H1 (cell line): ENCODE results near the gene WNK2. TPM values are rescaled to one million over a fixed set of nuclear protein-coding genes. Genes with fewer than 3 reads are reported as not detected.

Source experiments
- CTCF ChIA-PET: fragments of 300-600 bp; sonication (Branson Sonifier 250); formaldehyde crosslinking; loops from one replicate; lab custom pipeline; 2021; ENCODE audit not compliant: partially characterized antibody; lab: Charles Lee
- POLR2A ChIA-PET: fragments of 300-600 bp; sonication (Branson Sonifier 250); formaldehyde crosslinking; loops from one replicate; lab custom pipeline; 2021; ENCODE audit warnings: inconsistent platforms; ENCODE audit not compliant: partially characterized antibody; lab: Charles Lee
- DNase-seq, 2 experiments: peaks; one replicate each; pipeline versions ENCODE4 v3.0.0 to v3.0.0-alpha.2; 2010 to 2022; ENCODE audit warnings: low spot score in 2 of 2, low read depth in 1 of 2, mixed read lengths in 1 of 2
- FAIRE-seq: peaks from 2 replicates; lab custom pipeline; 2011; peaks lifted over from hg19 to GRCh38; lab: Jason Lieb, UNC
- H2AFZ ChIP-seq: 2 replicates; pipeline ENCODE4 v1.8.1; 2012; ENCODE audit warnings: low read length, inconsistent platforms
- H2AK5ac ChIP-seq: 2 replicates; pipeline ENCODE4 v1.6.1; 2013; ENCODE audit warnings: low read depth, low read length
- H2BK120ac ChIP-seq: replicated peaks from 2 replicates; pipeline ENCODE3; 2013; ENCODE audit warnings: low read depth, low read length, inconsistent platforms
- H2BK12ac ChIP-seq: 2 replicates; pipeline ENCODE4 v1.6.1; 2013; ENCODE audit warnings: low read depth, low read length
- H2BK15ac ChIP-seq: 2 replicates; pipeline ENCODE4 v1.6.1; 2013; ENCODE audit warnings: low read length
- H2BK20ac ChIP-seq: 2 replicates; pipeline ENCODE4 v1.6.1; 2013; ENCODE audit warnings: low read length
- H2BK5ac ChIP-seq: 2 replicates; pipeline ENCODE4 v1.6.1; 2013; ENCODE audit warnings: low read depth, low read length
- H3K14ac ChIP-seq: 2 replicates; pipeline ENCODE4 v1.6.1; 2013; ENCODE audit warnings: inconsistent platforms; ENCODE audit not compliant: insufficient read length
- H3K18ac ChIP-seq: 2 replicates; pipeline ENCODE4 v1.6.1; 2013; ENCODE audit warnings: low read length; ENCODE audit errors: extremely low read depth
- H3K23ac ChIP-seq: 2 replicates; pipeline ENCODE4 v1.6.1; 2013; ENCODE audit warnings: inconsistent platforms; ENCODE audit not compliant: insufficient read length
- H3K23me2 ChIP-seq: 2 replicates; pipeline ENCODE4 v1.6.1; 2013; ENCODE audit warnings: low read depth, low read length
- H3K27ac ChIP-seq: 2 replicates; pipeline ENCODE4 v1.6.1; 2011; ENCODE audit warnings: low read depth, low read length, inconsistent platforms
- H3K27me3 ChIP-seq, 4 experiments: replicated peaks in 1 of 4; 1 replicate in 1 of 4; 2 replicates in 3 of 4; pipeline versions ENCODE4 v1.6.1 to v1.8.1; 2011 to 2013; ENCODE audit warnings: low read length in 3 of 4, mild to moderate bottlenecking in 3 of 4, inconsistent platforms in 2 of 4, mixed read lengths in 2 of 4, moderate library complexity in 1 of 4; ENCODE audit not compliant: control insufficient read depth in 3 of 4, insufficient read depth in 3 of 4; ENCODE audit errors: extremely low read depth in 1 of 4
- H3K36me3 ChIP-seq, 4 experiments: 2 replicates each; pipeline versions ENCODE4 v1.6.1 to v1.8.1; 2011 to 2013; ENCODE audit warnings: mild to moderate bottlenecking in 4 of 4, low read length in 3 of 4, moderate library complexity in 2 of 4, control low read depth in 1 of 4, inconsistent platforms in 1 of 4; ENCODE audit not compliant: insufficient read depth in 4 of 4, control insufficient read depth in 2 of 4
- H3K4ac ChIP-seq: replicated peaks from 2 replicates; pipeline ENCODE3; 2013; ENCODE audit warnings: low read length, low read depth, mixed read lengths, inconsistent platforms; ENCODE audit not compliant: insufficient read length
- H3K4me1 ChIP-seq, 4 experiments: replicated peaks in 1 of 4; 1 replicate in 1 of 4; 2 replicates in 3 of 4; pipeline versions ENCODE4 v1.6.1 to v1.8.1; 2011 to 2013; ENCODE audit warnings: low read length in 3 of 4, inconsistent platforms in 2 of 4, mixed read lengths in 1 of 4; ENCODE audit not compliant: insufficient read depth in 4 of 4, control insufficient read depth in 3 of 4
- H3K4me2 ChIP-seq, 2 experiments: 2 replicates each; pipeline versions ENCODE4 v1.6.1 to v1.8.1; 2011 to 2013; ENCODE audit warnings: low read depth in 2 of 2, low read length in 2 of 2, control low read depth in 1 of 2, inconsistent platforms in 1 of 2, mild to moderate bottlenecking in 1 of 2; ENCODE audit not compliant: insufficient read depth in 1 of 2
- H3K4me3 ChIP-seq, 4 experiments: fragments of 200-600, 300-600 bp in 1 of 4; sonication (generic), shearing (Covaris generic), sonication (Bioruptor Twin) in 1 of 4; 2 replicates each; pipeline versions ENCODE4 v1.5.1 to v1.8.1; 2011 to 2016; ENCODE audit warnings: low read length in 4 of 4, low read depth in 3 of 4, control low read depth in 2 of 4, inconsistent platforms in 2 of 4, mild to moderate bottlenecking in 2 of 4, mixed read lengths in 1 of 4, moderate library complexity in 1 of 4; ENCODE audit not compliant: insufficient read depth in 2 of 4; ENCODE audit errors: extremely low read depth in 1 of 4
- H3K56ac ChIP-seq: replicated peaks from 2 replicates; pipeline ENCODE3; 2013; ENCODE audit warnings: low read depth, mild to moderate bottlenecking, mixed read lengths, low read length, inconsistent platforms; ENCODE audit not compliant: insufficient read length
- H3K79me1 ChIP-seq: 2 replicates; pipeline ENCODE4 v1.6.1; 2013; ENCODE audit warnings: low read depth, low read length, control low read depth
- H3K79me2 ChIP-seq, 2 experiments: 2 replicates each; pipeline versions ENCODE4 v1.6.1 to v1.8.1; 2012 to 2013; ENCODE audit warnings: low read length in 2 of 2, mild to moderate bottlenecking in 2 of 2, inconsistent platforms in 1 of 2; ENCODE audit not compliant: insufficient read depth in 2 of 2, control insufficient read depth in 1 of 2
- H3K9ac ChIP-seq, 4 experiments: replicated peaks in 1 of 4; 1 replicate in 1 of 4; 2 replicates in 3 of 4; pipeline versions ENCODE4 v1.6.1 to v1.8.1; 2011 to 2013; ENCODE audit warnings: low read depth in 3 of 4, low read length in 3 of 4, control low read depth in 2 of 4, mild to moderate bottlenecking in 2 of 4, moderate library complexity in 2 of 4, inconsistent platforms in 1 of 4; ENCODE audit errors: extremely low read depth in 1 of 4
- H3K9me3 ChIP-seq, 2 experiments: 2 replicates each; pipeline versions ENCODE4 v1.6.1 to v1.8.1; 2012 to 2013; ENCODE audit warnings: mild to moderate bottlenecking in 2 of 2, moderate library complexity in 2 of 2, control low read depth in 1 of 2, inconsistent platforms in 1 of 2, low read depth in 1 of 2, low read length in 1 of 2, mixed read lengths in 1 of 2; ENCODE audit not compliant: insufficient read depth in 2 of 2
- H4K20me1 ChIP-seq, 2 experiments: replicated peaks in 1 of 2; 2 replicates each; pipeline versions ENCODE3 to v1.8.1; 2011 to 2013; ENCODE audit warnings: inconsistent platforms in 2 of 2, low read length in 2 of 2, mild to moderate bottlenecking in 1 of 2; ENCODE audit not compliant: insufficient read depth in 2 of 2, control insufficient read depth in 1 of 2
- H4K5ac ChIP-seq: 2 replicates; pipeline ENCODE4 v1.6.1; 2013; ENCODE audit warnings: low read length, low read depth, mixed read lengths, inconsistent platforms; ENCODE audit not compliant: insufficient read length
- H4K8ac ChIP-seq: 2 replicates; pipeline ENCODE4 v1.8.0; 2013; ENCODE audit warnings: mild to moderate bottlenecking, moderate library complexity, low read length, inconsistent platforms; ENCODE audit not compliant: insufficient read depth; ENCODE audit errors: extremely low read depth
- H4K91ac ChIP-seq: replicated peaks from 2 replicates; pipeline ENCODE3; 2013; ENCODE audit warnings: low read length, mixed read lengths, inconsistent platforms; ENCODE audit not compliant: insufficient read length
- GTF2F1 ChIP-seq: IDR thresholded peaks from 2 replicates; pipeline ENCODE4 v1.6.1; 2012; ENCODE audit warnings: low read depth, low read length, improper control_type of control experiment, borderline replicate concordance
- HDAC6 ChIP-seq: IDR thresholded peaks from one replicate; pipeline ENCODE4 v1.7.1; 2012; ENCODE audit warnings: low read depth, mild to moderate bottlenecking, inconsistent platforms, low read length, moderate library complexity
- KDM4A ChIP-seq: IDR thresholded peaks from one replicate; pipeline ENCODE4 v1.7.1; 2012; ENCODE audit warnings: low read depth, mild to moderate bottlenecking, moderate library complexity, low read length, inconsistent platforms; ENCODE audit not compliant: severe bottlenecking
- PHF8 ChIP-seq: fragments of 200-600 bp; sonication (generic); conservative IDR thresholded peaks from 2 replicates; pipeline ENCODE4 v1.7.1; 2012; ENCODE audit warnings: low read depth, mild to moderate bottlenecking, inconsistent platforms, low read length, moderate library complexity
- SAP30 ChIP-seq: fragments of 300-600 bp; sonication (generic); IDR thresholded peaks from 2 replicates; pipeline ENCODE4 v1.7.1; 2012; ENCODE audit warnings: low read length, moderate library complexity, mild to moderate bottlenecking, inconsistent platforms; ENCODE audit not compliant: insufficient read depth, insufficient replicate concordance
- SP1 ChIP-seq: IDR thresholded peaks from 2 replicates; pipeline ENCODE4 v1.6.1; 2011; ENCODE audit warnings: low read depth, low read length
- SRF ChIP-seq: IDR thresholded peaks from 2 replicates; pipeline ENCODE4 v1.6.1; 2011; ENCODE audit warnings: mild to moderate bottlenecking, low read depth, low read length, moderate library complexity
- TBP ChIP-seq: IDR thresholded peaks from 2 replicates; pipeline ENCODE4 v1.6.1; 2011; ENCODE audit warnings: low read depth, low read length, improper control_type of control experiment
- ZNF274 ChIP-seq: IDR thresholded peaks from 2 replicates; pipeline ENCODE4 v1.7.0; 2012; ENCODE audit warnings: low read length, borderline replicate concordance; ENCODE audit errors: extremely low read depth
- WGBS, 2 experiments: shearing (Covaris generic) in 1 of 2; methylation state at CpG; one replicate each; pipeline versions ENCODE4 v1.1.6 to v1.1.7; 2013 to 2015; ENCODE audit warnings: low lambda C conversion rate in 2 of 2, mixed read lengths in 2 of 2, inconsistent platforms in 1 of 2, low coverage in 1 of 2, missing lambda C conversion rate in 1 of 2; ENCODE audit not compliant: insufficient replicate concordance in 2 of 2, insufficient coverage in 1 of 2, insufficient read length in 1 of 2; ENCODE audit errors: extremely low coverage in 1 of 2, missing lambda C conversion rate in 1 of 2; 5-methylcytosine and 5-hydroxymethylcytosine counted together
- polyA plus RNA-seq, 7 experiments: library from polyadenylated mRNA; depleted of rRNA in 3 of 7; stranded (reverse) in 5 of 7; unstranded in 2 of 7; fragments of >200 nt in 5 of 7; fragments of 200-250 nt in 2 of 7; gene quantifications; 1 replicate in 5 of 7; 2 replicates in 1 of 7; 4 replicates in 1 of 7; pipeline versions ENCODE4 v1.2.1 to v1.2.3, GENCODE V29; 2011 to 2013; ENCODE audit warnings: missing spikeins in 2 of 7, mixed read lengths in 2 of 7
- total RNA-seq: library from RNA; stranded (reverse); fragmentation: NEBNext Ultra II Directional; extraction: Animal tissue kit (Norgen Biotek cat#: 25700); gene quantifications from 2 replicates; pipeline ENCODE4 v1.2.1, GENCODE V29; 2021
- TF ChIP-seq, protein P1 (sequence below): IDR thresholded peaks from 2 replicates; pipeline ENCODE4 v1.6.1; 2011; ENCODE audit warnings: low read depth, mild to moderate bottlenecking, low read length; ENCODE audit not compliant: insufficient read depth

WNK2 gene
- total and polyA plus RNA-seq, 2 of the 8 experiments (the other 6 are each of a cell fraction or from before 2014, with no cell fraction given): 12.0 to 87.2 TPM

DNA sequence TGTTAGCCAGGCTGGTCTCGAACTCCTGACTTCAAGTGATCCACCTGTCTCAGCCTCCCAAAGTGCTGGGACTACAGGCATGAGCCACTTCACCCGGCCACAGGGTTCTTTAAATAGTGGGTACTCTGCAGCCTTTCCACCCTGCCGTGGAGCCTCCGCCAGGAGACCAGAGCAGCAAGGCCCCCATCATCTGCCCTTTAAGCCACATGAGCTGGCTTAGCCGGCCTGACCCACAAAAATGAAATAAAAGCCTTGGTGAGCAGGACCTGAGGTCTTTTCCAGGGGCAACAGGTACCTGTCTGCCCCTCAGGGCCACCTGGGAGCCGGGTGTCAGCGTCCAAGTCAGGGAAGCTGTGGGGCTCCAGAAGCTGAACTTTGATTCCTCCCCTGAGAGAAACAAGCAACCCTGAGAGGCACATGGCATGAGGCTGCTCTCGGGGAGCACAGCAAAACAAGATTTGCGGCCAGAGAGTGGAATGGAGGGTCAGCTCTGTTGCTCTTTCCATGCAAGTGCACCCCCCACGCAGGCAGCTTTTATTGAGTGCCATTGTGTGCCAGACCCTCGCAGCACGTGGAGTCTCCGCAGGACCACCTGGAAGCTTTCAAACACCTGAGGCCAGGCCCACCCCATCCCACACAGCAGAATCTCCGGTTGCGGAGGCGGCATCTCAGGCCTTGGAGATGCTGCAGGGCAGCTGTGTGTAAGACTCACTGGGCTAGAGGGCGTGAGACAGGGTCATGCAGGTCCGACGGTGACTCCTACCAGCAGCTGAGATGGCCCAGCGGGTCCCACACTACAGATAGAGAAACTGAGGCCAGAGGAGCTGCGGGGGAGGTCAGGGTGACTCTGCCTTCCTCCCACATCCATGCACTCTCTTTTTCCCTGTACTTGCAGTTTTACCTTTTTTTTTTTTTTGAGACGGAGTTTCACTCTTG is 4.8 kb upstream of the WNK2 start:
- Histone ChIP-seq H4K20me1 (no peaks in the 10 kb centered on the region), H2AFZ (no peak overlapping the region), H3K27me3 (peaks cover 0 to 27% (median 21%) of the 10 kb centered on the region in 4 experiments; a peak in 6 of 7 replicates), H3K4ac (no peak overlapping the region), H3K79me2 (no peaks in the 10 kb centered on the region), H2BK120ac (no peak overlapping the region), H3K9me3 (no peaks in the 10 kb centered on the region), H2BK5ac (no peak overlapping the region), H4K5ac (no peak overlapping the region), H2BK15ac (no peak overlapping the region), H3K36me3 (no peaks in the 10 kb centered on the region), H3K14ac (no peak overlapping the region), H2AK5ac (no peak overlapping the region), H2BK12ac (no peak overlapping the region), H3K23me2 (peaks cover 4% of the 10 kb centered on the region; the same call in 1 of the 2 replicates), H3K18ac (no peak overlapping the region), H3K4me1 (peaks cover 0 to 3% (median 0%) of the 10 kb centered on the region in 4 experiments; a peak in 2 of 7 replicates), H3K27ac (no peak overlapping the region), H2BK20ac (no peak overlapping the region), H4K8ac (no peak overlapping the region), H3K56ac (no peak overlapping the region), H3K9ac (no peak overlapping the region), H4K91ac (no peak overlapping the region), H3K4me3 (no peak overlapping the region), H3K23ac (no peak overlapping the region), H3K4me2 (no peak overlapping the region), H3K79me1 (no peaks in the 10 kb centered on the region)
- 80% methylated on average over 19 of the region's 22 CpGs; no CpG with 5 or more reads in 1 of the 2 experiments for WGBS, 2 experiments
- no peak for DNase-seq
- no peak for FAIRE-seq
- ChIA-PET CTCF (interaction anchor here (0.7 to 4.6 kb wide), 4 partner anchors 9 to 504 kb away, joined by 3 to 21 read pairs (median 6); no protein-coding TSS in a partner anchor), POLR2A (interaction anchor here (1.3 kb wide), 1 partner anchor 17 kb away, joined by 4 read pairs; no protein-coding TSS in a partner anchor)
- TF ChIP-seq SAP30 (no peak), TBP (no peak), PHF8 (no peak), KDM4A (no peak), GTF2F1 (no peak), SP1 (no peak), ZNF274 (no peak), SRF (no peak), HDAC6 (no peak)
- TF ChIP-seq, protein P1, sequence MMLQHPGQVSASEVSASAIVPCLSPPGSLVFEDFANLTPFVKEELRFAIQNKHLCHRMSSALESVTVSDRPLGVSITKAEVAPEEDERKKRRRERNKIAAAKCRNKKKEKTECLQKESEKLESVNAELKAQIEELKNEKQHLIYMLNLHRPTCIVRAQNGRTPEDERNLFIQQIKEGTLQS: no peak
